ENCODE data around the gene CACNA2D4. TPM values are rescaled to one million over a fixed set of nuclear protein-coding genes. Genes with fewer than 3 reads are reported as not detected.

CACNA2D4 gene
- total RNA-seq, 6 experiments from 2014 or later = 0.07 to 0.26 (median 0.23) TPM; not detected in 2

GRCh38 chr12:1919284-1919683, 832 bp upstream of the CACNA2D4 start:
- H3K4me3 Mint-ChIP-seq = no peak overlapping the region
- H3K36me3 Mint-ChIP-seq (ENCODE audit: low read depth) = no peaks in the 10 kb centered on the region
- H3K27ac Mint-ChIP-seq = no peak overlapping the region
- H3K9me3 Mint-ChIP-seq = no peaks in the 10 kb centered on the region
- no peaks in the 10 kb centered on the region for H3K4me1 Mint-ChIP-seq (ENCODE audit: low read depth)
- peaks cover 27% of the 10 kb centered on the region for H3K27me3 Mint-ChIP-seq (ENCODE audit: insufficient read depth)
- no peak for DNase-seq
- TF ChIP-seq, protein P1, sequence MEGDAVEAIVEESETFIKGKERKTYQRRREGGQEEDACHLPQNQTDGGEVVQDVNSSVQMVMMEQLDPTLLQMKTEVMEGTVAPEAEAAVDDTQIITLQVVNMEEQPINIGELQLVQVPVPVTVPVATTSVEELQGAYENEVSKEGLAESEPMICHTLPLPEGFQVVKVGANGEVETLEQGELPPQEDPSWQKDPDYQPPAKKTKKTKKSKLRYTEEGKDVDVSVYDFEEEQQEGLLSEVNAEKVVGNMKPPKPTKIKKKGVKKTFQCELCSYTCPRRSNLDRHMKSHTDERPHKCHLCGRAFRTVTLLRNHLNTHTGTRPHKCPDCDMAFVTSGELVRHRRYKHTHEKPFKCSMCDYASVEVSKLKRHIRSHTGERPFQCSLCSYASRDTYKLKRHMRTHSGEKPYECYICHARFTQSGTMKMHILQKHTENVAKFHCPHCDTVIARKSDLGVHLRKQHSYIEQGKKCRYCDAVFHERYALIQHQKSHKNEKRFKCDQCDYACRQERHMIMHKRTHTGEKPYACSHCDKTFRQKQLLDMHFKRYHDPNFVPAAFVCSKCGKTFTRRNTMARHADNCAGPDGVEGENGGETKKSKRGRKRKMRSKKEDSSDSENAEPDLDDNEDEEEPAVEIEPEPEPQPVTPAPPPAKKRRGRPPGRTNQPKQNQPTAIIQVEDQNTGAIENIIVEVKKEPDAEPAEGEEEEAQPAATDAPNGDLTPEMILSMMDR (IDR thresholded peaks at IDR 0.05) = no peak

DNA sequence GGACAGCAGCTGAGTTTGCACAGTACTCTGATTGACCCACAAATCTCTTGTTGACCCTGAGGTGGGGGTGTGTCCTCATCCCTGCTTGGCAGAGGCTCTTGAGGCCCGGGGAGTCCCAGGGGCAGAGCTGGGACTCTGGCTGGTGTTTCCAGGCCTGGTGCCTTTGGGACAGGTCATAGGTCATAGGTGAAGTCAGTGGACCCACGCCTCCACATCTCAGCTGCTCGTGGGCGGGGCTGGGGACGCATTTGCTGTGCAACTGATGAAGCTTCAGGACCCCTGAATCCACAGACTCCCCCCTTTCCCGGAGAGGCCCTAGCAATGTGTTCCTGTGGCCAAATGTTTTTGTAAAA, 408 bp upstream of the CACNA2D4 start:
- DNase-seq = no peak
- Mint-ChIP-seq H3K27ac (no peak overlapping the region), H3K4me1 (ENCODE audit: low read depth) (no peaks in the 10 kb centered on the region), H3K27me3 (ENCODE audit: insufficient read depth) (peaks cover 24% of the 10 kb centered on the region), H3K36me3 (ENCODE audit: low read depth) (no peaks in the 10 kb centered on the region), H3K4me3 (no peak overlapping the region), H3K9me3 (no peaks in the 10 kb centered on the region)
- TF ChIP-seq, protein P1 (IDR thresholded peaks at IDR 0.05) = no peak

DNA sequence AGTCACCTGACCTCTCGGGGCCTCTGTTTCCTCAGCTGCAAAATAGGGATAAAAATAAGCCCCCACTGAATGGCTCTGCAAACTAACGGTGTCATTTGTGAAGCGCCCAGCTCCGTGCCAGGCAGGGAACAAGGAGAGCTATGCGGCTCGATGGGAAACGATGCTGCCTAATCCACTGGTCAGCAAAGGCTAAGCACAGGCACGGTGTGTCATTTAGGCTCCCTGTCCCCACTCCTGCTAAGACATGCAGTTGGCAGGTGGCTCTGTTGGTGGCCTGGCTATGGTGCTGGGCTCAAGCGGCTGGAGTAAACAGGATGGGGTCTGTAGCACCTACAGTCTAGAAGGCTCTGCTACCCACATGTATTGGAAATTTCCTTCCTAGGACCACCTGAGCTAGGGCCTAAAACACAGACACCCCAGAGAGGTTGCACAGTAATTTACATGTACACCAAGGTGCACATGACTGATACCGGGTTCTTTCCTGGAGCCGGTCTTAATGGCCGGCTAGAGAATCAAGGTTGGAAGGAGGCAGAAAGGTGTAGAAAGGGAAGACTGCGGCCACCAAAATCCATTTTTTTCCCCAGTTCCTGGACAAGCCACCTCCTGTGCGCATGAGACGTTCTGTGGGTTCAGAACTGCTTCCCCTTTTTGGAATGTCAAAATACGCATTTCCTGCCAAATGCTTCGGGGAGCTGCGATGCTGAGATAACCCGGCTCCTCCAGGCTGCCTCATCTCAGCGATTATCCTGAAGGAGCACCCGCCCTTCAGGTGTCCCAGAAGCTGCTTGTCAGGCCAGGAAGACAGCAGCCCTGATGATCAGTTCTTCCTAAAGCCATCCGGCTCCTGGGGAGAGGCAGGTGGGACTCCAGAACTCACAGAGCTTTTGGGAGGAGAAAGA, 1.0 kb downstream of the CACNA2D4 start:
- no peak for DNase-seq

DNA sequence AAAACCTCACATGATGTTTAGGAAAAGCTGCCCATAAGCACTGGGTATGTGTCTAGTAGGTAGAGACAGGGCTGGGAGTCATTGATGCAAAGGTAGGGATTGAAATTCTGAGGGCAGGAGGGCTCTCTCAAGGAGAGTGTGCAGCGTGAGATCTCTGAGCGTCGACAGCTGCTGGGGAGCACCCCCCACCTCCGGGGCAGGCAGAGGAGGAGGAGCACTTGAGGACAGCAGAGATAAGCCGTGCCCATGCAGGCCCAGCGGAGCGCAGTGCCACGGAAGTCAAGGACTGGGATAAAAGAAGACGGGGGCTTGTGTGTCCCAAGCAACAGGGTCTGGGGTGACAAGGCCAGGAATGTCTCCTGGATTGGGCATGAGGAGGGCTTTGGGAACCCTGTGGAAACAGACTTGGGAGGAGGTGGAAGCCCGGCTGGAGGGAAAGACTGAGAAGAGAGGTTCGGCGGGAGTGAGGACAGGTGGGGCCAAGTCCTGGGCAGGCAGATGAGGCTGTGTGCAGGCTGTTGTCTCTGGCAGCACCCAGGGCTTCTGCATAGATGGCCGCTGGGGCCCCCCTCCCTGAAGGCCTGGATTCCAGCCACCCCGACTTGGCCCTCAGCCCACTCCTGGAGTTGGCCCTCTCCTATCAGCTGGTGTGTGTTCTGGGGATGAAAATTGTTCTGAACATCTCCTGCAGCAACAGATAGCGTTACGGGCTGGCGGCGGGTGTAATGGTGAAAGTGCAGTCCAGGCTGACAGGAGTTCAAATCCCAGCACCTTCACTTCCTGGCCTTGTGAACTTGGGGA, 1.9 kb downstream of the CACNA2D4 start:
- Mint-ChIP-seq H3K36me3 (ENCODE audit: low read depth) (no peaks in the 10 kb centered on the region), H3K4me1 (ENCODE audit: low read depth) (peaks cover 12% of the 10 kb centered on the region), H3K9me3 (no peaks in the 10 kb centered on the region), H3K27ac (no peak overlapping the region), H3K4me3 (no peak overlapping the region), H3K27me3 (ENCODE audit: insufficient read depth) (peaks cover 22% of the 10 kb centered on the region)
- TF ChIP-seq, protein P1 (IDR thresholded peaks at IDR 0.05) = no peak
- DNase-seq = no peak

More for the DNA sequence above, 1.0 kb downstream of the CACNA2D4 start:
- Mint-ChIP-seq H3K27ac (no peak overlapping the region), H3K4me3 (no peak overlapping the region), H3K27me3 (ENCODE audit: insufficient read depth) (peaks cover 22% of the 10 kb centered on the region), H3K36me3 (ENCODE audit: low read depth) (no peaks in the 10 kb centered on the region), H3K9me3 (no peaks in the 10 kb centered on the region), H3K4me1 (ENCODE audit: low read depth) (peaks cover 8% of the 10 kb centered on the region)
- TF ChIP-seq, protein P1 (IDR thresholded peaks at IDR 0.05) = no peak

DNA sequence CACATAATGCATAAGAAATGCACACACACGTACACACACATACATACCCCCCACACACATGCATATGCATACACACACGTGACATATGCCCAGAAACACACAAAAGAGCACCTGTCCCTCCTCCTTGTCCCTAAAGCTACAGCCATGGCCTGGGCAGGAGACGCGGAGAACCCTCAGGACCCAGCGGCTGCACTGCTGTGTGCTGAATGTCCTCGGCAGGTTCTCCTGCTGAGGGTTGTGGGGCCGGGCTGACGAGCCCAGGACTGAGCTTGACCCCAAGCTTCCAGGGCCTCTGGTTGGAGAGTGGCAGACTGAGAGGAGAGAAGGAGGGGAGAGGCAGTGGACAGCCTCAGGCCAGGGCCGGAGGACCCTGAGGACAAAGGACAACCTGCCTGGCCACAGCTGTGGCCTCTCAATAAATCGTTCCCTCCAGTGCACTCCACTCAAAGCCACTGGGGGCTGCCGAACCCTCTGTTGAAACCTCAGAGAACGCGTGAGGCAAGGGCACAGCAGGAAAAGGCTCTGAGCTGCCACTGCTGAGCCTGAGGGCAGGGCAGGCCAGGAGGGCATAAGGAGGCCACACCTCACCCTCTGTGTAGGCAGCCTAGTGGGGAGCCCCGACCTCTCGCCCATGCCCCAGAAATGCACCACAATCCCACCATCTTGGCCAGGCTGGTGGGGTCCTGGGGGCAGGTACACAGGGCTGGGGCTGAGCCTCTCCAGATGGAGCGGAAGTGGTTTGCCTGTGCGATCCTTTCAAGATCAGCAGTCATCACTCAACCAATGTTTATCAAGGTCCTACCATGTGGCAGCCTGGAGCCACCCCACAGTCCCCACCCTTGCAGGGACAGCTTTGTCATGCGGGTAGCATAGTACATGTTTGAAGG, 3.1 kb downstream of the CACNA2D4 start:
- Mint-ChIP-seq H3K9me3 (no peaks in the 10 kb centered on the region), H3K27ac (no peak overlapping the region)
- DNase-seq = no peak

More for the DNA sequence above, 3.1 kb downstream of the CACNA2D4 start:
- TF ChIP-seq, protein P1 (IDR thresholded peaks at IDR 0.05) = no peak
- Mint-ChIP-seq H3K4me3 (no peak overlapping the region), H3K36me3 (ENCODE audit: low read depth) (no peaks in the 10 kb centered on the region), H3K4me1 (ENCODE audit: low read depth) (peaks cover 12% of the 10 kb centered on the region), H3K27me3 (ENCODE audit: insufficient read depth) (peaks cover 13% of the 10 kb centered on the region)
